GM12891 (cell line): ENCODE results near the gene PRDX6.

ENCODE experiments used
- POLR2A ChIP-seq: IDR thresholded peaks from 2 replicates; pipeline ENCODE4 v1.6.1; 2011; ENCODE audit warnings: low read depth, low read length, control low read depth
- POLR2AphosphoS5 ChIP-seq: IDR thresholded peaks from 2 replicates; pipeline ENCODE4 v1.6.1; 2011; ENCODE audit warnings: low read depth, low read length, control low read depth
- POU2F2 ChIP-seq: IDR thresholded peaks from 2 replicates; pipeline ENCODE4 v1.6.1; 2011; ENCODE audit warnings: low read depth, mild to moderate bottlenecking, control low read depth, low read length, moderate library complexity
- SPI1 ChIP-seq: IDR thresholded peaks from 2 replicates; pipeline ENCODE4 v1.6.1; 2011; ENCODE audit warnings: low read depth, low read length, control low read depth
- TAF1 ChIP-seq: IDR thresholded peaks from 2 replicates; pipeline ENCODE4 v1.6.1; 2011; ENCODE audit warnings: low read depth, low read length, control low read depth

GRCh38 chr1:173438675-173439074, 38.5 kb upstream of the PRDX6 start:
- no peak for TF ChIP-seq POLR2A
- TF ChIP-seq TAF1, result no peak
- no peak for TF ChIP-seq POU2F2
- TF ChIP-seq SPI1, result no peak
- no peak for TF ChIP-seq POLR2AphosphoS5
